ENCODE measurements around the gene LTB.

LTB gene

GRCh38 chr6:31582230-31582643 is at the start of gene LTB:
LTB (minus strand) TSS chr6:31582424; CDS start chr6:31582417, 7 bp downstream.
- DNase-seq = no peak

- no peak for DNase-seq
Observed at GRCh38 chr6:31631681-31632278, 49.6 kb upstream of the LTB start.

GRCh38 chr6:31631209-31631608 is 49.0 kb upstream of the LTB start:
- DNase-seq = no peak

GRCh38 chr6:31630177-31630934 is 48.1 kb upstream of the LTB start:
- DNase-seq = no peak

GRCh38 chr6:31629014-31629413 is 46.8 kb upstream of the LTB start:
- no peak for DNase-seq

- no peak for DNase-seq
Observed at GRCh38 chr6:31627690-31628287, 45.6 kb upstream of the LTB start.

- DNase-seq = no peak
Observed at GRCh38 chr6:31626952-31627351, 44.7 kb upstream of the LTB start.

- DNase-seq = no peak
Observed at GRCh38 chr6:31624070-31624469, 41.8 kb upstream of the LTB start.

- no peak for DNase-seq
Observed at GRCh38 chr6:31622684-31623091, 40.5 kb upstream of the LTB start.

GRCh38 chr6:31621991-31622390 is 39.8 kb upstream of the LTB start:
- DNase-seq = no peak

GRCh38 chr6:31621320-31621939 is 39.2 kb upstream of the LTB start:
- no peak for DNase-seq

- peak; percentile 96 for DNase-seq
Observed at GRCh38 chr6:31620586-31621319, 38.5 kb upstream of the LTB start, which contains the start of gene PRRC2A. PRRC2A (plus strand) TSS chr6:31620715; CDS start chr6:31622790, 2,075 bp downstream.

- DNase-seq = peak; percentile 89
Observed at GRCh38 chr6:31619805-31620585, 37.8 kb upstream of the LTB start.

GRCh38 chr6:31617010-31617409 is 34.8 kb upstream of the LTB start:
- DNase-seq = no peak

GRCh38 chr6:31615748-31616147 is 33.5 kb upstream of the LTB start:
- DNase-seq = no peak

GRCh38 chr6:31614684-31615578 is 32.7 kb upstream of the LTB start, which contains the start of gene AIF1:
AIF1 (plus strand) TSS chr6:31615234; CDS start chr6:31615330, 96 bp downstream.
- DNase-seq = no peak

GRCh38 chr6:31614075-31614619 is 31.9 kb upstream of the LTB start:
- DNase-seq = no peak

- no peak for DNase-seq
Observed at GRCh38 chr6:31610968-31611367, 28.7 kb upstream of the LTB start.

- DNase-seq = no peak
Observed at GRCh38 chr6:31609519-31610406, 27.5 kb upstream of the LTB start.

Measured in activated T-cell treated with anti-CD3 and anti-CD28 coated beads for 4 hours (primary cell).